Measurements from ENCODE around the gene ZPR1. TPM values are rescaled to one million over a fixed set of nuclear protein-coding genes. Genes with fewer than 3 reads are reported as not detected.

Gene ZPR1
- total and polyA plus RNA-seq, 2 experiments from 2014 or later: 30.8 to 76.8 TPM

DNA sequence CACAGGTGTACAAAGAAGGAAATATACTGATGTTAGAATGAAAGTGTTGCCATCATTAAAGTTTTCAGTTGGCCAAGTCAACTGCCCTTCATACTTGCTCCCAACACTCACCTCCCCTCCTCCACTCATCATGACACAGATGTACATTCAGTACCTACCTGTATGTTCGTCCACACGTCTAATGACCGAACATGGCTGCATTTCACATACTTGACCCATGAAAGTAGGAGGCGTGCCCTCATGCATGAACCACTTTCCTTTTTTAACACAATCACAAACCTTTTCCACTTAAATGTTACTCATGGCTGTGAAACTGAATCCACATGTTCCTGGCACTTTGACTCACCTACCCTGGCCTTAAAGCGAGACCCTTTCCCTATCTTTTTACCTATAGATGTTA, 11.8 kb downstream of the ZPR1 start:
- Histone ChIP-seq H2AFZ (no peak overlapping the region), H3K9me2 (ENCODE audit: insufficient read depth) (no peaks in the 10 kb centered on the region), H3K9ac (no peak overlapping the region), H3K4me1 (ENCODE audit: insufficient read depth) (peaks cover 17% of the 10 kb centered on the region), H3K36me3 (ENCODE audit: low read depth) (peaks cover 23% of the 10 kb centered on the region), H3K27me3 (replicated peaks; ENCODE audit: insufficient read depth) (no peaks in the 10 kb centered on the region), H3K79me2 (ENCODE audit: insufficient read depth) (peaks cover 16% of the 10 kb centered on the region), H3K9me3 (ENCODE audit: low read depth) (no peaks in the 10 kb centered on the region), H3K4me2 (ENCODE audit: unreplicated experiment) (no peak overlapping the region), H3K27ac (no peak overlapping the region), H3K4me3 (no peak overlapping the region), H4K20me1 (ENCODE audit: insufficient read depth) (no peaks in the 10 kb centered on the region), H3F3A (ENCODE audit: insufficient read depth) (peaks cover 23% of the 10 kb centered on the region)
- 98 to 100% methylated on average over 5 of the region's 5 CpGs for WGBS, 2 experiments (ENCODE audit: low coverage in 1 of 2, low lambda C conversion rate in 2 of 2, missing lambda C conversion rate in 2 of 2)
- in situ Hi-C loops (cut with MboI): no loop called here
- DNase-seq: no peak
- TF ChIP-seq EZH2phosphoT487 (IDR thresholded peaks at IDR 0.05; ENCODE audit: insufficient read depth, low read depth) (no peak), EZH2 (IDR thresholded peaks at IDR 0.05; ENCODE audit: insufficient read depth, poor library complexity, severe bottlenecking) (no peak)

DNA sequence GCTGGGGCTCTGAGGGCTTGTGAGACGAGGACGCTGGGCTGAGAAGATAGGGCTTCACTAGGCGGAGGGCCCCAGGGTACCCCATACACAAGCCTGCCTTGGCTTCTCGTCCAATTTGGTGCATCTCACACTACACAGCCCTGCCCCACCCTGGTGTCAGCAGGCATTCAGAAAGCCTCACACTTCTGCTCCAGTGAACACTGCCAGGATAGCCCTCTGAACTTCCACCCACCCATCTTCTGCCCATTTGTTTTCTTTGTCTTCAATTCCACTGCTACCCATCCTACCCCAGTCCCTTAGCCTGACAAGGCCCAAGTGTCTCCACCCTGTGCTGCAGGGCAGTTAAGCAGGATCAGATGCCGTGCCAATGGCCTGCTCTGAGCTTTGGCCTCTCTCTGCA, 13.2 kb downstream of the ZPR1 start:
- H3K9me3 ChIP-seq (ENCODE audit: low read depth): no peaks in the 10 kb centered on the region
- no peaks in the 10 kb centered on the region for H3K27me3 ChIP-seq (replicated peaks; ENCODE audit: insufficient read depth)
- H3K4me1 ChIP-seq (ENCODE audit: insufficient read depth): peaks cover 18% of the 10 kb centered on the region
- TF ChIP-seq EZH2 (IDR thresholded peaks at IDR 0.05; ENCODE audit: insufficient read depth, poor library complexity, severe bottlenecking): no peak
- no peak for TF ChIP-seq EZH2phosphoT487 (IDR thresholded peaks at IDR 0.05; ENCODE audit: insufficient read depth, low read depth)
- no peak overlapping the region for H3K4me2 ChIP-seq (ENCODE audit: unreplicated experiment)
- no peak overlapping the region for H2AFZ ChIP-seq
- WGBS, 2 experiments (ENCODE audit: low coverage in 1 of 2, low lambda C conversion rate in 2 of 2, missing lambda C conversion rate in 2 of 2): 96 to 99% methylated on average over 5 of the region's 5 CpGs
- no peak for DNase-seq
- no peak overlapping the region for H3K4me3 ChIP-seq
- in situ Hi-C loops (cut with MboI): no loop called here
- no peak overlapping the region for H3K9ac ChIP-seq
- no peaks in the 10 kb centered on the region for H3K9me2 ChIP-seq (ENCODE audit: insufficient read depth)
- peaks cover 23% of the 10 kb centered on the region for H3F3A ChIP-seq (ENCODE audit: insufficient read depth)
- no peaks in the 10 kb centered on the region for H4K20me1 ChIP-seq (ENCODE audit: insufficient read depth)
- peaks cover 29% of the 10 kb centered on the region for H3K79me2 ChIP-seq (ENCODE audit: insufficient read depth)
- no peak overlapping the region for H3K27ac ChIP-seq
- peaks cover 15% of the 10 kb centered on the region; the same call in 1 of the 2 replicates for H3K36me3 ChIP-seq (ENCODE audit: low read depth)

DNA sequence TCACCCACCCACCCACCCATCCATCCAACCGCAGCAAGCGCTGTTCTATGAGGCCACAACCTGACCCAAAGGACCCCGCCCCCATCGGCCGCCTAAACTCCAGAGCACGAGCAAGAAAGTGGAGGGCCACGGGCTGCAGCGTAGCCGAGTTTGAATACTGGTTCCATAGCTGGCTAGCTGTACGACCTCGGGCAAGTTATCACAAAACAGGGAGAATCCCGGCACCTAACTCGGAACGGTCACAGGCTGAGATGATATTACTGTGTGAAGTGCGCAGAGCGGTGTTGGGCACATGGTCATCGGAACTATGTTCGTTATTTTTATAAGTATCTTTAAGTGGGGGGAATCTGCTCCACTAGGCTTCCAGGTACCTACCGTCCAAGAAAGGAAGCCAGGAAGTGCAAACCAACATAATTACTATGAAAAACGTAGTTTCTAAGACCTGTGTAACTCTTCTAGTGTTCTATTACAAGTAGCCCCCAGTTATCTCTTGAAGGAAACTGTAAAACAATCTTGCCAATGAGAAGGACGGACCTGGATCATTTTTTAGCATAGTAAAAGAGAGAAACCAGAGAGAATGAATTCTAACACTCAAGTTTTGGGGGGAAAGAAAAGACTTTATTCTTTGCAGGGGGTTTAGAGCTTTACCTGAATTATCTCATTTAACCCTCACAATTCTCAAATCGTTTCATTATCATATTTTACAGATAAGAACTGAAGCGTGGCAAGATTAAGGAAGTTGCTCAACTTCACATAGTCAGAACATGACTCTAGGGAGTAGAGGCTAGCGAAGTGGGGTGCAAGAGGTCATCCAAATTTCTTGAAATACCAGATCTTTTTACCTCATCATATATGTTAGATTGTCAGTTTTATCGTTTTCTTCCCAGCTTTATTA, 14.4 kb downstream of the ZPR1 start:
- peaks cover 23% of the 10 kb centered on the region for H3F3A ChIP-seq (ENCODE audit: insufficient read depth)
- H3K4me3 ChIP-seq: peak overlapping the region; percentile 89
- 0 out of 2 replicates have a peak, but pooled peaks cover 6% of the 10 kb centered on the region for H3K36me3 ChIP-seq (ENCODE audit: low read depth)
- peak overlapping the region; percentile 47 for H3K9ac ChIP-seq
- no peaks in the 10 kb centered on the region for H4K20me1 ChIP-seq (ENCODE audit: insufficient read depth)
- 12 to 15% methylated on average over 20 to 25 of the region's 25 CpGs for WGBS, 2 experiments (ENCODE audit: low coverage in 1 of 2, low lambda C conversion rate in 2 of 2, missing lambda C conversion rate in 2 of 2)
- peak overlapping the region; percentile 78 for H2AFZ ChIP-seq
- no peaks in the 10 kb centered on the region for H3K9me2 ChIP-seq (ENCODE audit: insufficient read depth)
- peaks cover 18% of the 10 kb centered on the region for H3K4me1 ChIP-seq (ENCODE audit: insufficient read depth)
- peak overlapping the region; percentile 32 for H3K27ac ChIP-seq
- H3K27me3 ChIP-seq (replicated peaks; ENCODE audit: insufficient read depth): no peaks in the 10 kb centered on the region
- in situ Hi-C loops (cut with MboI): no loop called here
- no peaks in the 10 kb centered on the region for H3K9me3 ChIP-seq (ENCODE audit: low read depth)
- DNase-seq: peak; percentile 64
- peak overlapping the region; percentile 75 for H3K4me2 ChIP-seq (ENCODE audit: unreplicated experiment)
- H3K79me2 ChIP-seq (ENCODE audit: insufficient read depth): peaks cover 37% of the 10 kb centered on the region
- no peak for TF ChIP-seq EZH2 (IDR thresholded peaks at IDR 0.05; ENCODE audit: insufficient read depth, poor library complexity, severe bottlenecking)
- TF ChIP-seq EZH2phosphoT487 (IDR thresholded peaks at IDR 0.05; ENCODE audit: insufficient read depth, low read depth): no peak

DNA sequence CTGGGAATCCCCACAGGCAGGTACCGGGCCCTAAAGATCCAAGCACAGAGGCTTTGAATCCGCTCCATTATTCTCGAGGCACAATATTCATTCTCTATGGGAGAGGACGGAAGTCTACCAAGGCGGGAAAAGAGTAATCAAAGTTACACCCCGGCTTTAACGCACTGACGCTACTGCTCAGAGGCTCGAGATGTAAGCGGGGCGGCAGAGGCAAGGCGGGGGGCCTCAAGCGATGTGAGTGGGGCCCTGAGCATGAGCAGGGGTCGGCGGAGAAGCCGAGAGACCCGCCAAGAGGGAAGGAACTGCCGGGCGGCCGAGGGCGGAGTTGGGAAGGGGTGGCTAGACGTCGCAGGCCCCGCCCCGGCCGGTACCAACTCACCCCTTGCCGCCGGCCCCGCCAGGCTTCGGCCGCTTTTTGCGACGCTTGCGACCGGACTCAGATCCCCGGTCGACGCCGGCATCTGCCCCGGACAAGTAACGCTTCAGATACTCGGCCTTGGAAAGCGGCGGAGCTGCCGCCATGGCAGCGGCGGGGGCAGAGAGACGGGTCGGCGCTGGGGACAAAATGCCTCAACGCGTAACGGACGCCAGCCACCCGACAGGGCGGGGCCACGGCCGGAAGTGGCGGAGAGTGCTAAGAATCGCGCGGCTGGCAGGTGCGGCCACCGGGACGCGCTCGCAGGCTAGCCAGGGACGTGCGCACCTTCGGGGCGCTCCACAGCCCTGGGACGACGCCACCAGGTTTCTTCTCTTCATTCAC, 15.2 kb downstream of the ZPR1 start, which contains the start of gene BUD13:
BUD13 (minus strand) TSS at position 545 of the 760 bp plus-strand sequence; CDS start at position 522, 23 bp downstream.
- peak; percentile 91 for DNase-seq
- H3K79me2 ChIP-seq (ENCODE audit: insufficient read depth): peaks cover 42% of the 10 kb centered on the region
- peak within 1 kb of the TSS; percentile 85 for H3K9ac ChIP-seq
- H3K9me3 ChIP-seq (ENCODE audit: low read depth): no peaks in the 10 kb centered on the region
- H3K27me3 ChIP-seq (replicated peaks; ENCODE audit: insufficient read depth): no peaks in the 10 kb centered on the region
- TF ChIP-seq EZH2 (IDR thresholded peaks at IDR 0.05; ENCODE audit: insufficient read depth, poor library complexity, severe bottlenecking): no peak
- H3K4me2 ChIP-seq (ENCODE audit: unreplicated experiment): peak within 1 kb of the TSS; percentile 92
- WGBS, 2 experiments (ENCODE audit: low coverage in 1 of 2, low lambda C conversion rate in 2 of 2, missing lambda C conversion rate in 2 of 2): 0 to 2% methylated on average over 58 to 71 of the region's 73 CpGs
- peaks cover 18% of the 10 kb centered on the region for H3K4me1 ChIP-seq (ENCODE audit: insufficient read depth)
- H3F3A ChIP-seq (ENCODE audit: insufficient read depth): peaks cover 23% of the 10 kb centered on the region
- H2AFZ ChIP-seq: peak within 1 kb of the TSS; percentile 83
- peaks cover 4% of the 10 kb centered on the region; the same call in 1 of the 2 replicates for H3K36me3 ChIP-seq (ENCODE audit: low read depth)
- in situ Hi-C loops (cut with MboI): no loop called here
- no peaks in the 10 kb centered on the region for H4K20me1 ChIP-seq (ENCODE audit: insufficient read depth)
- H3K4me3 ChIP-seq: peak within 1 kb of the TSS; percentile 89
- no peaks in the 10 kb centered on the region for H3K9me2 ChIP-seq (ENCODE audit: insufficient read depth)
- H3K27ac ChIP-seq: peak within 1 kb of the TSS; percentile 75
